Activated CD4-positive, alpha-beta memory T cell treated with anti-CD3 and anti-CD28 coated beads, Interleukin-2, amount 10 ng/mL, durations not matched to agents 7 days and 5 days (primary cell): Measurements from ENCODE around the gene ARHGAP19. TPM values are rescaled to one million over a fixed set of nuclear protein-coding genes. Genes with fewer than 3 reads are reported as not detected.

Source experiments
- CTCF ChIA-PET: fragments of 350-600 bp; sonication (Branson Sonifier 250); formaldehyde crosslinking; loops from one replicate; lab custom pipeline; 2021; ENCODE audit warnings: antibody characterized with exemption, inconsistent platforms; lab: Charles Lee
- POLR2A ChIA-PET: fragments of 350-600 bp; sonication (Branson Sonifier 250); formaldehyde crosslinking; loops from one replicate; lab custom pipeline; 2021; ENCODE audit warnings: antibody characterized with exemption; lab: Charles Lee
- DNase-seq: peaks from one replicate; pipeline ENCODE4 v3.0.0-alpha.2; 2020
- H3K27ac Mint-ChIP-seq: one replicate; pipeline ENCODE4 v1.8.0; 2021; ENCODE audit warnings: mild to moderate bottlenecking, mixed read lengths
- H3K27me3 Mint-ChIP-seq: one replicate; pipeline ENCODE4 v1.8.0; 2021; ENCODE audit warnings: mixed read lengths
- H3K36me3 Mint-ChIP-seq: one replicate; pipeline ENCODE4 v1.8.0; 2021; ENCODE audit warnings: low read depth, mixed read lengths
- H3K4me1 Mint-ChIP-seq: one replicate; pipeline ENCODE4 v1.8.0; 2021; ENCODE audit warnings: mixed read lengths
- H3K4me3 Mint-ChIP-seq: one replicate; pipeline ENCODE4 v1.8.0; 2021; ENCODE audit warnings: mild to moderate bottlenecking, mixed read lengths
- H3K9me3 Mint-ChIP-seq: one replicate; pipeline ENCODE4 v1.8.0; 2021; ENCODE audit warnings: mixed read lengths
- total RNA-seq, 2 experiments: library from RNA; stranded (reverse); gene quantifications; one replicate each; pipeline ENCODE4 v1.2.3, GENCODE V29; 2021

Gene ARHGAP19
- total RNA-seq, 2 experiments from 2014 or later: 47.0 to 54.4 TPM

DNA sequence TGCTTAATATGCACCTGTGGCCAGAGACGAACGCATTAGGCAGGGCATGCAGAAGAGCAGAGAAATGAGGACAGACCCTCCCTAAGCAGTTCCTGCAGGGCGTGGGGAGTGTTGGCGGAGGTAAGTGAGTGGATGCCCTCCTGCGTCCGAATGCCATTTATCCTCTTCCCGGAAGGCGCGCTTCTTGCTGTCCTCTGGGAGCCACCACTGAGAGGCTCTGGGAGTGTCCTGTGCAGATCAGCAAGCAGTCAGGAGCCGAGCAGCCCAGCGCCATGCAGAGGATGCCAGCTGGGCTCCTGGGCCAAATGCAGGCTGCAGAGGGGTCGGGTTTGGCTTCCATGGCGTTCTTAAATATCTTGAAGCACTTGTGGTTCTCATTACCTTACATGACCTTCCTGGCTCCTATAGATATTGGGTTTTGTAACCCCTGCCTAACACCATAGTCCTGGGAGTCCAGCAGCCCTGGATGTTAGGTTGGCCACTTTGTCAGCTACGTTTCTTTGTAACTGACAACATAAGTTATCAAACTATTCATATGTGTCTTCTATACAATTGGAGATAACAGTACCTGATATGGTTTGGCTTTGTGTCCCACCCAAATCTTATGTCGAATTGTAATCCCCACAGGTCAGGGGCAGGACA is 76.7 kb downstream of the ARHGAP19 start:
- H3K27ac Mint-ChIP-seq: no peak overlapping the region
- no peaks in the 10 kb centered on the region for H3K27me3 Mint-ChIP-seq
- DNase-seq: no peak
- H3K36me3 Mint-ChIP-seq: peaks cover 19% of the 10 kb centered on the region
- ChIA-PET CTCF (interaction anchor here (2.9 kb wide), 1 partner anchor 143 kb away, joined by 15 read pairs; no protein-coding TSS in a partner anchor), POLR2A (no interaction called here)
- no peak overlapping the region for H3K4me3 Mint-ChIP-seq
- peaks cover 34% of the 10 kb centered on the region for H3K4me1 Mint-ChIP-seq
- no peaks in the 10 kb centered on the region for H3K9me3 Mint-ChIP-seq

DNA sequence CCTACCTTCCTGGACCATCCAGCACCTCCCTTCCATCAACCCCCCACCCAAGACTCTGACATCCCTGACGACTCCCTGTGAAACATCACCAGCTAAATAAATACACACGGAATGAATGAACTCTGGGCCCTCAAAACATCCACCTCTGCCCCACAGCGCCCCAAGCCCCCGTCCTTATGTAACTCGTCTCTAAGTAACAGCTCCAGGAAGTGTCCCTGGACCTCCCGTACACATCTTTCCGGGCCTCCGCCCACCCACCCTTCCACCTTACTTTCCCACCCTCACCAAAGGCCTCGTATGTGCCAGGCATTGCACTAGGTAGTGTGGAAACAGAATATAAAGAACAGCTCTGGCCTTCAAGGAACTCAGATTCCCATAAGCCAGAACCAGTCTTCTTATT is 79.0 kb downstream of the ARHGAP19 start:
- no peak overlapping the region for H3K27ac Mint-ChIP-seq

DNA sequence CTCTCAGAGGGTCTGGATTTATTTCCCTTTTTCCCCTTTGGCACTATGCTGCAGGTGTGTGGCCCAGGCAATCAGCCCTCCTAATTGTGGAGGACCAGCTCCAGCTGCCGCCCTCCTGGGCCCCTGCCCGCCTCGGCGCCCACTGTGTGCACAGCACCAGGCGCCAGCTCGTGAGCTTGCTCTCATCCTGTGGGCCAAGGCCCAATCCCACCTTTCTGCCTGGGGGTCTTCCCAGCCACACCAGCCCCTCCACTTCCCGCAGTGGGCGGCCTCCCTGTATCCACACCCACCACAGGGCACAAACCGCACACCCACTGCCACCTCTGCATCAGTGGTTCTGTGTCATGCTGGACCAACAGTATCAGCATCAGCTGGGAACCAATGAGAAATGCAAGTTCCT is 81.2 kb downstream of the ARHGAP19 start:
- H3K4me1 Mint-ChIP-seq: no peaks in the 10 kb centered on the region
- DNase-seq: no peak
- H3K4me3 Mint-ChIP-seq: no peak overlapping the region
- no peaks in the 10 kb centered on the region for H3K9me3 Mint-ChIP-seq
- ChIA-PET CTCF (interaction anchor here (1.0 to 9.3 kb wide), 19 partner anchors 10 to 267 kb away, joined by 3 to 152 read pairs (median 8); no protein-coding TSS in a partner anchor), POLR2A (interaction anchor here (1.1 to 1.6 kb wide), 3 partner anchors 9 to 138 kb away, joined by 3 to 6 read pairs (median 5); no protein-coding TSS in a partner anchor)
- H3K27me3 Mint-ChIP-seq: no peaks in the 10 kb centered on the region
- H3K36me3 Mint-ChIP-seq: no peaks in the 10 kb centered on the region
- H3K27ac Mint-ChIP-seq: no peak overlapping the region

More for the DNA sequence above, 79.0 kb downstream of the ARHGAP19 start:
- Mint-ChIP-seq H3K36me3 (peaks cover 2% of the 10 kb centered on the region), H3K4me1 (peaks cover 18% of the 10 kb centered on the region), H3K27me3 (no peaks in the 10 kb centered on the region), H3K4me3 (no peak overlapping the region), H3K9me3 (no peaks in the 10 kb centered on the region)
- CTCF ChIA-PET: interaction anchor here (0.6 to 8.7 kb wide), 5 partner anchors 15 to 176 kb away, joined by 3 to 152 read pairs (median 4); no protein-coding TSS in a partner anchor
- DNase-seq: no peak
- POLR2A ChIA-PET: no interaction called here

DNA sequence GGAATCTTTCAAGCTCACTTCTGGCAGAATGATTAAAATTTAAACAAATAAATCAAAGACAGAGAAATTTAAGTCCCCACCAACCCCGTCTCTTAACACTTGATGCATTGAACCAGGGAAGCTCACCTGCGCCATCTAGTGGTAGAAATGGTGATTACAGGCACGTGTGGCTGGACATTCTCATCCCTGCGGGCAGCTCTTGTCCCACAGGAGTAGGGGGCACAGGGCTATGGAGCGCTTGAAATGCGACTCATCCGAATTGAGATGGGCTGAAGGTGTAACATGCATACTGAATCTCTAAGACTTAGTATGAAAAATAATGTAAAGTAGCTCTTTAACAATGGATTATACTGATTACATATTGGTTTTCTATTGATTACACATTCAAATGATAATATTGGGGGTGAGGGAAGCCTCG is 81.9 kb downstream of the ARHGAP19 start:
- CTCF ChIA-PET: interaction anchor here (0.6 to 9.3 kb wide), 40 partner anchors 10 to 569 kb away, joined by 3 to 152 read pairs (median 5); no protein-coding TSS in a partner anchor
- POLR2A ChIA-PET: interaction anchor here (1.1 to 1.6 kb wide), 3 partner anchors 10 to 138 kb away, joined by 3 to 6 read pairs (median 5); no protein-coding TSS in a partner anchor

DNA sequence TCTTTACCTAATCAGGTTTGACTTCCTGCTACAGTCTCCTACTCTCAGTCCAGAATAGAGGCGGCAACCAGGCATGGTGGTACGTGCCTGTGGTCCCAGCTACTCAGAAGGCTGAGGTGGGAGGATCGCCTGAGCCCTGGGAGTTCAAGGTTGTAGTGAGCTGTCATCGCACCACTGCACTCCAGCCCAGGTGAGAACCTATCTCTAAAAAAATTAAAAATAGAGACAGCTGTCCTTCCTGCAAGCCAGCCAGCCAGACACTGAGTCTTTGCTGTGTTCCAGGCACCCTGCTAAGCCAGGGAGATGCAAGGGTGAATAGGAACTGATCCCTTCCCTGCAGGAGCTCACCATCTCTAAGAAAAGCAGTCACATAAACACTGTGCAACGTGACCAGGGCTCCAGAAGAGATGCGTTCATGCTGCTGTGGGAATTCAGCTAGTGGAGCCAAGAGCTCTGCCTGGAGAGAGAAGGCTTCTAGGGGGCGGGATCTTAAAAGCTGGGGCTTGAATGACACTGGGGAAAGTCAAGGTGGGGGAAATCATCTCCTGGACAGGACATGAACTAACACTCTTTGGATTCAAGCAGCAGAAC is 84.6 kb downstream of the ARHGAP19 start:
- CTCF ChIA-PET: interaction anchor here (0.7 to 9.3 kb wide), 6 partner anchors 11 to 171 kb away, joined by 3 to 152 read pairs (median 30); no protein-coding TSS in a partner anchor
- H3K27me3 Mint-ChIP-seq: no peaks in the 10 kb centered on the region
- H3K4me3 Mint-ChIP-seq: no peak overlapping the region
- H3K36me3 Mint-ChIP-seq: no peaks in the 10 kb centered on the region
- H3K4me1 Mint-ChIP-seq: no peaks in the 10 kb centered on the region
- no peaks in the 10 kb centered on the region for H3K9me3 Mint-ChIP-seq
- no peak overlapping the region for H3K27ac Mint-ChIP-seq
- POLR2A ChIA-PET: no interaction called here
- no peak for DNase-seq

More for the DNA sequence above, 81.9 kb downstream of the ARHGAP19 start:
- H3K9me3 Mint-ChIP-seq: no peaks in the 10 kb centered on the region
- H3K36me3 Mint-ChIP-seq: no peaks in the 10 kb centered on the region
- H3K4me1 Mint-ChIP-seq: no peaks in the 10 kb centered on the region
- DNase-seq: peak; percentile 72
- no peak overlapping the region for H3K27ac Mint-ChIP-seq
- no peak overlapping the region for H3K4me3 Mint-ChIP-seq
- H3K27me3 Mint-ChIP-seq: no peaks in the 10 kb centered on the region

DNA sequence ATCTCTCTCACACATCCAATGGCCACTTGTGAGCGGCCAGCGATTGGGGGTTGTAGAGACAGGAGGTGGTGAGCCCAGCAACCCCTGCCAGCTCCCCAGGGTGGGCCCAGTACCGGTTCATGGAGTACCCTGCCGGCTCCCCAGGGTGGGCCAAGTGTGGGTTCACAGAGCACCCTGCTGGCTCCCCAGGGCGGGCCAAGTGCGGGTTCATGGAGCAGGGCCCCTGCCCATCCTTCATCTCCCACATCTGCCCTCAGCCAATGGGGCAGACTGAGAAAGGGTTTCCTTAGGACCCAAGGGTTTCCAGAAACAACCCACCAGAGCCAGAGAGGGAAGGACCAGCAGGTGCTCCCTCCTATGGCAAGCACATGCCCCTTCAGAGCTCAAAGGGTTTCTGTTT is 85.3 kb downstream of the ARHGAP19 start:
- ChIA-PET CTCF (interaction anchor here (1.3 to 9.3 kb wide), 3 partner anchors 10 to 133 kb away, joined by 4 to 152 read pairs (median 111); no protein-coding TSS in a partner anchor), POLR2A (no interaction called here)
- no peaks in the 10 kb centered on the region for H3K4me1 Mint-ChIP-seq
- H3K9me3 Mint-ChIP-seq: no peaks in the 10 kb centered on the region
- no peak overlapping the region for H3K4me3 Mint-ChIP-seq
- no peaks in the 10 kb centered on the region for H3K27me3 Mint-ChIP-seq
- H3K27ac Mint-ChIP-seq: no peak overlapping the region
- no peaks in the 10 kb centered on the region for H3K36me3 Mint-ChIP-seq
- DNase-seq: no peak

DNA sequence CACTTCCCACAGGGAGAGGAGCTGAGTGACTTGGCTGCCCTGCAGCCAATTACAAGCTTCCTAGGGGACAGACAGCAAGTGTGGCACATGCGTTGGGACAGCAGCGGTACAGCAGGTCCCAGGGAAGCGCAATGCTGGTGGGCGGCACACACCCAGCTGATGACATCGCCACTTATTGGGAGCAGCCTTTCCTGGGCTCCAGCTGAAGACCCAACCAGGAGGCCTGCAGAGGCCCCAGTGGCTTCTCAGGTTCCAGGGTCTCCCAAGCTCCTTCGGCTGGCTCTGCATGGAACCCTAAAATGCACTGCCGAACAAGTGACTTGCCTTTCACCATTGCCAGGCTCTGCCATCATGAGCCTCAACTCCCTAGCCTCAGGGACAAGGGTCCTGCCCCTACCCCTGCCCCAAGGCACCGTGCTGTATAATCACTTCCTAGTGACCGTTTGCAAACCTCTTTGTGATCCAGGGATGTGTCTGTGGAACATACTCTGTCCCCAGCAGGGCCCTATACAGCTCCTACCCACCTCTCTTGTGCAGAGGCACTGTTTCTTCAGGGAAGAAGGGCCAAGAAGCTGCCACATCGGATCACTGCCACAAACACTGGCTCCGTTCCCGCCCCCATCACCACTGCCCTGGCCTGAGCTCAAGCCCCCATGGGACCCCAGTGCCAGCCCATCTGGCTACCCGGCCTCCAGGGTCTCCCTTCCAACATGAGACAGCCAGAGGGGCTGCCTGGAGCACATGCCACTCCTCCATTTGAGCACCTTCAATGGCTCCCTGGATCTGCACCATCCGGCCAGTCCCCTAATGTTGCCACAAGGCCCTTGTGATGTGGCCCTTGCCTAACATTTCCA is 87.4 kb downstream of the ARHGAP19 start:
- ChIA-PET POLR2A (interaction anchor here (0.8 kb wide), 1 partner anchor 14 kb away, joined by 3 read pairs; no protein-coding TSS in a partner anchor), CTCF (interaction anchor here (1.1 to 9.3 kb wide), 3 partner anchors 8 to 132 kb away, joined by 4 to 111 read pairs (median 5); no protein-coding TSS in a partner anchor)
- no peak for DNase-seq
- no peaks in the 10 kb centered on the region for H3K9me3 Mint-ChIP-seq
- H3K4me3 Mint-ChIP-seq: no peak overlapping the region
- no peaks in the 10 kb centered on the region for H3K36me3 Mint-ChIP-seq
- H3K27me3 Mint-ChIP-seq: peaks cover 3% of the 10 kb centered on the region
- H3K27ac Mint-ChIP-seq: no peak overlapping the region
- peaks cover 6% of the 10 kb centered on the region for H3K4me1 Mint-ChIP-seq

DNA sequence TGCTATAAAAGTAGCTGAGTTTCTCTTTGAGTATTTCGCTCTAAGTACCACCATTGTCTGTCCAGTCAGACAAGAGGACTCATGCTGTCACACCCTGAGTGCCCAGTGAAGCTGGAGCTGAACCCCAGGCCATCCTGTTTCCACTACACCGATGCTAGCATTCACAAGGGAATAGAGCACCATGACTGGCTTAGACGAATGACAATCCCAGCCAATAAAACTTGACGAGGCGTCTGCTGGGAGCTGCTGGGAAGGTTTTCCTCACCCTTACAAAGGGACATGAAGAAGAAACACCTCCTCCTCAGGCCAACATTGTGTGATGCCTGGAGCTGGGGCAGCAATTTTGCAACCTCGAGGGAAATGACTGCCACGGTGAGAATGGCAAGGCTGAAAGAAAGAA is 89.2 kb downstream of the ARHGAP19 start:
- H3K4me1 Mint-ChIP-seq: peaks cover 8% of the 10 kb centered on the region
- POLR2A ChIA-PET: no interaction called here
- CTCF ChIA-PET: interaction anchor here (1.1 kb wide), 1 partner anchor 9 kb away, joined by 3 read pairs; no protein-coding TSS in a partner anchor

DNA sequence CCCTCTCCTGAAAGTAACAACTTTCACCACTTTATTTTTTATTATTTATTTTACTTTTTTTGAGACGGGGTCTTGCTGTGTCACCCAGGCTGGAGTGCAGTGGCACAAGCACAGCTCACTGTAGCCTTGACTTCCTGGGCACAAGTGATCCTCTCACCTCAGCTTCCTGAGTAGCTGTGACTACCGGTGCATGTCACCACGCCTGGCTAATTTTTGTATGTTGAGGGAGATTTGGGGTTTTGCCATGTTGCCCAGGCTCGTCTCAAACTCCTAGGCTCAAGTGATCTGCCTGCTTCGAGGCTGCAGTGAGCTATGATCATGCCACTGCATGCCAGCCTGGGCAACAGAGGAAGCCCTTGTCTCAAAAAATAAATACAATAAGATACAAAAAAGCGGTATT is 91.8 kb downstream of the ARHGAP19 start:
- peaks cover 26% of the 10 kb centered on the region for H3K27me3 Mint-ChIP-seq
- ChIA-PET POLR2A (no interaction called here), CTCF (interaction anchor here (0.8 to 9.2 kb wide), 5 partner anchors 8 to 127 kb away, joined by 3 to 111 read pairs (median 5); no protein-coding TSS in a partner anchor)
- H3K9me3 Mint-ChIP-seq: no peaks in the 10 kb centered on the region
- no peaks in the 10 kb centered on the region for H3K36me3 Mint-ChIP-seq
- peaks cover 18% of the 10 kb centered on the region for H3K4me1 Mint-ChIP-seq
- no peak overlapping the region for H3K4me3 Mint-ChIP-seq
- H3K27ac Mint-ChIP-seq: no peak overlapping the region
- no peak for DNase-seq

More for the DNA sequence above, 89.2 kb downstream of the ARHGAP19 start:
- no peak for DNase-seq
- Mint-ChIP-seq H3K27ac (no peak overlapping the region), H3K9me3 (no peaks in the 10 kb centered on the region), H3K36me3 (no peaks in the 10 kb centered on the region), H3K4me3 (no peak overlapping the region), H3K27me3 (peaks cover 14% of the 10 kb centered on the region)

DNA sequence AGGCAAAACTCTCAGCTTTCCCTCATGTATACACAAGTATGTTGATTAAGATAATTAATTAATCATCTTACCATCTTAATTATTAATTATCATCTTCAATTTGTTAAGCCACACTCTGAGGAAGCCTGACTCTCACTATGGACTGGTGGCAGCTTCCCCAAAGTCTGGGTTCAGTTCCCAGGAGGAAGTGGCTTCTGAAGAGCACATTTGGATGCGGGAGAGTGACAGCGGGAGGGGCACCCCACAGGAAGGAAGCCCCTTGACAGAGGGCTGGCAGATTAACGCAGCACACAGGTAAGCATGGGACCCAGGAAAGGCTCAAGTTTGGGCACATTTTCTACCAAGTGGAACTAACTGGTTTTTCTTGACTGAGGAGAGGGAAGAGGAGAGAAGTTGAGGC is 93.3 kb downstream of the ARHGAP19 start:
- ChIA-PET CTCF (interaction anchor here (9.2 kb wide), 1 partner anchor 9 kb away, joined by 111 read pairs; no protein-coding TSS in a partner anchor), POLR2A (no interaction called here)
- DNase-seq: no peak
- Mint-ChIP-seq H3K36me3 (no peaks in the 10 kb centered on the region), H3K4me1 (peaks cover 19% of the 10 kb centered on the region), H3K27me3 (peaks cover 33% of the 10 kb centered on the region), H3K9me3 (no peaks in the 10 kb centered on the region), H3K27ac (no peak overlapping the region), H3K4me3 (no peak overlapping the region)

DNA sequence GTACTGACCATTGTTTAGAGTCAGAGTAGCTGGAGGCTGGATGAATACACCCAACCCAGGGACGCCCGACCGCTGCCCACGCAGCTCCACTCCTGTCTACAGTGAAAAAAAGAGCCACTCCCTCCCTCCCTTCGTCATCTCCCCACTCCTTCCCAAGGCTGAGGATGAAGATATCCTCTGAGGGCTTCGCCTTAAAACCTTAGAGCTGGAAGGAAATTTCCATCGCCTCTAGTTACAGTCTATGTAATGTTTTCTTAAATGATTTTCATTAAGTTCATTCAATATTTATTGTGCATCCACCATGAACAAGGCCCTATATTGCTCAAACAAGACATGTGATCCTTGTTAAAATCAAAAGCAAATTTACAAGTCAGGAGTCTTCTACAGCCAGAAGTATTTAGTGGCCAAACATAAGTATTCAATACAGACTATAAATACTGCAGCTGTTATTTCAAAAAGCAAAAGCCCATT is 95.4 kb downstream of the ARHGAP19 start:
- H3K27ac Mint-ChIP-seq: no peak overlapping the region
- no peak for DNase-seq
- H3K4me1 Mint-ChIP-seq: peaks cover 19% of the 10 kb centered on the region
- no peak overlapping the region for H3K4me3 Mint-ChIP-seq
- H3K9me3 Mint-ChIP-seq: no peaks in the 10 kb centered on the region
- CTCF ChIA-PET: interaction anchor here (0.6 to 9.2 kb wide), 19 partner anchors 9 to 740 kb away, joined by 3 to 111 read pairs (median 4); no protein-coding TSS in a partner anchor
- H3K27me3 Mint-ChIP-seq: peaks cover 44% of the 10 kb centered on the region
- no peaks in the 10 kb centered on the region for H3K36me3 Mint-ChIP-seq
- POLR2A ChIA-PET: no interaction called here
